Measurements from ENCODE around the gene TENM3. TPM values are rescaled to one million over a fixed set of nuclear protein-coding genes. Genes with fewer than 3 reads are reported as not detected.
A peak's percentile ranks its signal among the peaks of the same experiment; 100 is the strongest.

TENM3 gene
- total RNA-seq, 2 donors from 2014 or later: 21.4 to 52.3 TPM

- WGBS: 68% methylated on average over 10 of the region's 10 CpGs
- no peak for DNase-seq (ENCODE audit: low spot score)
- Histone ChIP-seq H3K27me3 (replicated peaks; ENCODE audit: insufficient read depth) (no peaks in the 10 kb centered on the region), H3K9me3 (no peaks in the 10 kb centered on the region), H3K4me1 (replicated peaks) (no peaks in the 10 kb centered on the region), H3K4me3 (no peak overlapping the region), H3K36me3 (no peaks in the 10 kb centered on the region), H3K27ac (no peak overlapping the region)
- TF ChIP-seq POLR2AphosphoS5 (IDR thresholded peaks at IDR 0.05) (no peak), POLR2A (IDR thresholded peaks at IDR 0.05) (no peak)
- TF ChIP-seq, protein P1, sequence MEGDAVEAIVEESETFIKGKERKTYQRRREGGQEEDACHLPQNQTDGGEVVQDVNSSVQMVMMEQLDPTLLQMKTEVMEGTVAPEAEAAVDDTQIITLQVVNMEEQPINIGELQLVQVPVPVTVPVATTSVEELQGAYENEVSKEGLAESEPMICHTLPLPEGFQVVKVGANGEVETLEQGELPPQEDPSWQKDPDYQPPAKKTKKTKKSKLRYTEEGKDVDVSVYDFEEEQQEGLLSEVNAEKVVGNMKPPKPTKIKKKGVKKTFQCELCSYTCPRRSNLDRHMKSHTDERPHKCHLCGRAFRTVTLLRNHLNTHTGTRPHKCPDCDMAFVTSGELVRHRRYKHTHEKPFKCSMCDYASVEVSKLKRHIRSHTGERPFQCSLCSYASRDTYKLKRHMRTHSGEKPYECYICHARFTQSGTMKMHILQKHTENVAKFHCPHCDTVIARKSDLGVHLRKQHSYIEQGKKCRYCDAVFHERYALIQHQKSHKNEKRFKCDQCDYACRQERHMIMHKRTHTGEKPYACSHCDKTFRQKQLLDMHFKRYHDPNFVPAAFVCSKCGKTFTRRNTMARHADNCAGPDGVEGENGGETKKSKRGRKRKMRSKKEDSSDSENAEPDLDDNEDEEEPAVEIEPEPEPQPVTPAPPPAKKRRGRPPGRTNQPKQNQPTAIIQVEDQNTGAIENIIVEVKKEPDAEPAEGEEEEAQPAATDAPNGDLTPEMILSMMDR (IDR thresholded peaks at IDR 0.05): no peak
- intact Hi-C loops (cut with DNase I): no loop called here
These were observed 377.1 kb downstream of the TENM3 start for GRCh38 chr4:182620111-182620980.

GRCh38 chr4:182624281-182624680, 381.1 kb downstream of the TENM3 start:
- Histone ChIP-seq H3K27me3 (replicated peaks; ENCODE audit: insufficient read depth) (no peaks in the 10 kb centered on the region), H3K4me1 (replicated peaks) (no peaks in the 10 kb centered on the region), H3K27ac (no peak overlapping the region), H3K9me3 (no peaks in the 10 kb centered on the region), H3K4me3 (no peak overlapping the region), H3K36me3 (no peaks in the 10 kb centered on the region)
- no peak for DNase-seq (ENCODE audit: low spot score)
- TF ChIP-seq POLR2AphosphoS5 (IDR thresholded peaks at IDR 0.05): no peak
- TF ChIP-seq, protein P1 (IDR thresholded peaks at IDR 0.05): no peak
- TF ChIP-seq POLR2A (IDR thresholded peaks at IDR 0.05): no peak
- intact Hi-C loops (cut with DNase I): no loop called here
- WGBS: 78% methylated on average over 8 of the region's 8 CpGs

DNA sequence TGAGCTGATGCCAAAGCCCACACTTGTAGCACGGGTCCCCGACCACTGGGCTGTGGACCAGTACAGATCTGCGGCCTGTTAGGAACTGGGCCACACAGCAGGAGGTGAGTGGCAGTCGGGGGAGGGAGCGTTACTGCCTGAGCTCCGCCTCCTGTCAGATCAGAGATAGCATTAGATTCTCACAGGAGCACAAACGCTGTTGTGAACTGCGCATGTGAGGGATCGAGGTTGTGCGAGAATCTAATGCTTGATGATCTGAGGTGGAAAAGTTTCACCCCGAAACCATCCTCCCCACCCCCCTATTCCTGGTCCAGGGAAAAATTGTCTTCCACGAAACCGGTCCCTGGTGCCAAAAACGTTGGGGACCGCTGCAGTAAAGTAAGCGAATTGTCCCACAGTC, 382.0 kb downstream of the TENM3 start:
- Histone ChIP-seq H3K9me3 (no peaks in the 10 kb centered on the region), H3K4me1 (replicated peaks) (no peaks in the 10 kb centered on the region), H3K27me3 (replicated peaks; ENCODE audit: insufficient read depth) (no peaks in the 10 kb centered on the region), H3K27ac (no peak overlapping the region), H3K36me3 (no peaks in the 10 kb centered on the region), H3K4me3 (no peak overlapping the region)
- WGBS: 94% methylated on average over 16 of the region's 16 CpGs
- intact Hi-C loops (cut with DNase I): no loop called here
- TF ChIP-seq POLR2A (IDR thresholded peaks at IDR 0.05): no peak
- no peak for TF ChIP-seq POLR2AphosphoS5 (IDR thresholded peaks at IDR 0.05)
- TF ChIP-seq, protein P1 (IDR thresholded peaks at IDR 0.05): no peak
- DNase-seq (ENCODE audit: low spot score): no peak

DNA sequence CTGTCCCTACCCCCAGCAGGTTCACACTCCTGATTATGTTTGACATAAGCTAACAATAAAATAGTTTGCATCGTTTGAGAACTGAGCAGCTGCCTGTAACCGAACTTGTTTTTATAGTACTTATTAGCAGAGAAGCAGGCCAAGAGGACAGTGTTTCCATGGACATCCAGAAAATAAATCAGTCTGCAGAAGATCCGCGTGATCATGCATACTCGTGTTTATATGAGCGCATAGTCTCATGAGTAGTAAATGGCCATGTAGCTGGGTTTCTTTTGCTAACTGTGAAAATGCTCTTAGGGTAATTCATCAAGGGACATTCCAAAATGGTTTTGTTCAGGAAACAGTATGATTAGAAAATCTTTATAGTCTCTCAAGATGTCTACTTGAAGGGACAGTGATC, 384.8 kb downstream of the TENM3 start:
- intact Hi-C loops (cut with DNase I): no loop called here
- WGBS: 43% methylated on average over 6 of the region's 6 CpGs

GRCh38 chr4:182628544-182628943, 385.3 kb downstream of the TENM3 start:
- Histone ChIP-seq H3K4me1 (replicated peaks) (no peaks in the 10 kb centered on the region), H3K36me3 (no peaks in the 10 kb centered on the region), H3K9me3 (no peaks in the 10 kb centered on the region), H3K27ac (no peak overlapping the region), H3K27me3 (replicated peaks; ENCODE audit: insufficient read depth) (no peaks in the 10 kb centered on the region), H3K4me3 (no peak overlapping the region)
- TF ChIP-seq POLR2A (IDR thresholded peaks at IDR 0.05) (no peak), POLR2AphosphoS5 (IDR thresholded peaks at IDR 0.05) (no peak)
- TF ChIP-seq, protein P1 (IDR thresholded peaks at IDR 0.05): no peak
- DNase-seq (ENCODE audit: low spot score): no peak
- intact Hi-C loops (cut with DNase I): no loop called here
- 73% methylated on average over 6 of the region's 6 CpGs for WGBS

More for the DNA sequence above, 384.8 kb downstream of the TENM3 start:
- Histone ChIP-seq H3K4me1 (replicated peaks) (no peaks in the 10 kb centered on the region), H3K27me3 (replicated peaks; ENCODE audit: insufficient read depth) (no peaks in the 10 kb centered on the region), H3K36me3 (no peaks in the 10 kb centered on the region), H3K4me3 (no peak overlapping the region), H3K27ac (no peak overlapping the region), H3K9me3 (no peaks in the 10 kb centered on the region)
- TF ChIP-seq POLR2AphosphoS5 (IDR thresholded peaks at IDR 0.05): peak; percentile 34
- TF ChIP-seq POLR2A (IDR thresholded peaks at IDR 0.05): no peak
- no peak for DNase-seq (ENCODE audit: low spot score)
